HL-60 (cell line): ENCODE results near the gene TOP1.

Experiments
- GABPA ChIP-seq: IDR thresholded peaks from 2 replicates; pipeline ENCODE4 v1.6.1; 2012; ENCODE audit warnings: low read depth
- POLR2AphosphoS5 ChIP-seq: IDR thresholded peaks from 2 replicates; pipeline ENCODE4 v1.6.1; 2012; ENCODE audit warnings: low read depth
- TF ChIP-seq, protein P1 (sequence below): IDR thresholded peaks from one replicate; pipeline ENCODE4 v1.5.1; 2011; ENCODE audit warnings: low read length, control low read depth, inconsistent platforms; ENCODE audit not compliant: insufficient read depth
- TF ChIP-seq, protein P2 (sequence below): IDR thresholded peaks from 2 replicates; pipeline ENCODE4 v1.6.1; 2012; ENCODE audit warnings: low read depth; ENCODE audit not compliant: insufficient replicate concordance

GRCh38 chr20:41131594-41132387 lies 103.2 kb downstream of the TOP1 start:
- TF ChIP-seq, protein P1, sequence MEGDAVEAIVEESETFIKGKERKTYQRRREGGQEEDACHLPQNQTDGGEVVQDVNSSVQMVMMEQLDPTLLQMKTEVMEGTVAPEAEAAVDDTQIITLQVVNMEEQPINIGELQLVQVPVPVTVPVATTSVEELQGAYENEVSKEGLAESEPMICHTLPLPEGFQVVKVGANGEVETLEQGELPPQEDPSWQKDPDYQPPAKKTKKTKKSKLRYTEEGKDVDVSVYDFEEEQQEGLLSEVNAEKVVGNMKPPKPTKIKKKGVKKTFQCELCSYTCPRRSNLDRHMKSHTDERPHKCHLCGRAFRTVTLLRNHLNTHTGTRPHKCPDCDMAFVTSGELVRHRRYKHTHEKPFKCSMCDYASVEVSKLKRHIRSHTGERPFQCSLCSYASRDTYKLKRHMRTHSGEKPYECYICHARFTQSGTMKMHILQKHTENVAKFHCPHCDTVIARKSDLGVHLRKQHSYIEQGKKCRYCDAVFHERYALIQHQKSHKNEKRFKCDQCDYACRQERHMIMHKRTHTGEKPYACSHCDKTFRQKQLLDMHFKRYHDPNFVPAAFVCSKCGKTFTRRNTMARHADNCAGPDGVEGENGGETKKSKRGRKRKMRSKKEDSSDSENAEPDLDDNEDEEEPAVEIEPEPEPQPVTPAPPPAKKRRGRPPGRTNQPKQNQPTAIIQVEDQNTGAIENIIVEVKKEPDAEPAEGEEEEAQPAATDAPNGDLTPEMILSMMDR = no peak
- TF ChIP-seq POLR2AphosphoS5 (no peak), GABPA (no peak)
- TF ChIP-seq, protein P2, sequence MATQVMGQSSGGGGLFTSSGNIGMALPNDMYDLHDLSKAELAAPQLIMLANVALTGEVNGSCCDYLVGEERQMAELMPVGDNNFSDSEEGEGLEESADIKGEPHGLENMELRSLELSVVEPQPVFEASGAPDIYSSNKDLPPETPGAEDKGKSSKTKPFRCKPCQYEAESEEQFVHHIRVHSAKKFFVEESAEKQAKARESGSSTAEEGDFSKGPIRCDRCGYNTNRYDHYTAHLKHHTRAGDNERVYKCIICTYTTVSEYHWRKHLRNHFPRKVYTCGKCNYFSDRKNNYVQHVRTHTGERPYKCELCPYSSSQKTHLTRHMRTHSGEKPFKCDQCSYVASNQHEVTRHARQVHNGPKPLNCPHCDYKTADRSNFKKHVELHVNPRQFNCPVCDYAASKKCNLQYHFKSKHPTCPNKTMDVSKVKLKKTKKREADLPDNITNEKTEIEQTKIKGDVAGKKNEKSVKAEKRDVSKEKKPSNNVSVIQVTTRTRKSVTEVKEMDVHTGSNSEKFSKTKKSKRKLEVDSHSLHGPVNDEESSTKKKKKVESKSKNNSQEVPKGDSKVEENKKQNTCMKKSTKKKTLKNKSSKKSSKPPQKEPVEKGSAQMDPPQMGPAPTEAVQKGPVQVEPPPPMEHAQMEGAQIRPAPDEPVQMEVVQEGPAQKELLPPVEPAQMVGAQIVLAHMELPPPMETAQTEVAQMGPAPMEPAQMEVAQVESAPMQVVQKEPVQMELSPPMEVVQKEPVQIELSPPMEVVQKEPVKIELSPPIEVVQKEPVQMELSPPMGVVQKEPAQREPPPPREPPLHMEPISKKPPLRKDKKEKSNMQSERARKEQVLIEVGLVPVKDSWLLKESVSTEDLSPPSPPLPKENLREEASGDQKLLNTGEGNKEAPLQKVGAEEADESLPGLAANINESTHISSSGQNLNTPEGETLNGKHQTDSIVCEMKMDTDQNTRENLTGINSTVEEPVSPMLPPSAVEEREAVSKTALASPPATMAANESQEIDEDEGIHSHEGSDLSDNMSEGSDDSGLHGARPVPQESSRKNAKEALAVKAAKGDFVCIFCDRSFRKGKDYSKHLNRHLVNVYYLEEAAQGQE = no peak
